ENCODE data around the gene RAD51B.
"Not testable (repeated sequence)": the region's sequence is repeated elsewhere in the genome, so short reads cannot be mapped to it uniquely, and the experiment has no call there.

Gene RAD51B

DNA sequence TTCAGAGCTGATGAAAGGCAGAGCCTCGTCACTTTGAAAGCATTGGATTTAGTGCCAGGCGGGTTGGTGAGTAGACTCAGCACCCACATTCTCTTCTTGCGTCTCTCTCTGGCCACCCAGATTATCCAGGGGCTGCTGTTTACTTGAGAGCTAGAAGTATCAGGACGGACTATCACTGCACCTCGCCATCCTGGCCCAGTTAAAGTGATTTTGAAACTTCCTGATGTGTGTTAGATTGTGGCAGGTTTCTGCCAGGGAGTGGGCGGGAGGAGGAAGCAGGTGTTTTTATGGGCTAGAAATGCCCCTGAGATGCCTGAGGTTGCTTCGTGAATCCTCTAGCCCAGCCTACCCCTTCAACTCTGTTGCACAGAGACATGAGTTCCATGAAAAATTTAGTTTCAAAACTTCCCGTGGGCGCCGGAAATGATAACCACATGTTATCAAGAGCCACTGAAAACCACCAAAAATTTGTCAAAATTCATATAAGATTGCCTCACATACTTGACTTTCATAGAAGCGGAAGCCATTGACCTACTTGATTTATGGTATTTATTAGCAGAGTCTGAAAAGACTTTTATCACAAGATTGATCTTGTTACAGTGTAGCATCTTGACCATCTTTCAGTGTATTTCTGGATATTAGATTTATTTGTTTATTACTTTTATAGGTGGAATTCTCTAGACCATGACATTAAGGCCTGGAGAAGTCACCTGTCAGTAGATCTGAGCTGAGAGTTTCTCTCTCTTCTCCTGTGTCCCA lies 466.0 kb downstream of the RAD51B start:
- peak; percentile 10 for DNase-seq

DNA sequence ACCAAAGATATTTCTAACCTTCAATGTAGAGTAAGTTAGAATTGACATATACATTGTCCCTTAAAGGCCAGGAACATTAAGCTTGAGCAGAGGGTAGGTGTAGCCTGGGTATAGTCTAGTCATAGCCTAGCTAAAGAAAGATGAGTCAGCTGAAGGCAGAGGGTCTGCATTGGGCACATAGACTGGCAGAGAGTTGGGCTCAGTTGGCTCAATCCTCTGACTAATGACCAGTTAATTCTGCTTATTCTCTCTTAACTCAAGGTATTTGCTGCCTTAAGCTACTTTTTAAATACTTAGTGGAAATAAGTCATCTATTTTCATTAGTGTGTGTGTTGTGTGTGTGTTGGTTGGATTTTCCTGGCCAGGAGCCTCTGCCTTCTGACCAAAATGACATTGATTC lies 467.1 kb downstream of the RAD51B start:
- DNase-seq: peak; percentile 51

DNA sequence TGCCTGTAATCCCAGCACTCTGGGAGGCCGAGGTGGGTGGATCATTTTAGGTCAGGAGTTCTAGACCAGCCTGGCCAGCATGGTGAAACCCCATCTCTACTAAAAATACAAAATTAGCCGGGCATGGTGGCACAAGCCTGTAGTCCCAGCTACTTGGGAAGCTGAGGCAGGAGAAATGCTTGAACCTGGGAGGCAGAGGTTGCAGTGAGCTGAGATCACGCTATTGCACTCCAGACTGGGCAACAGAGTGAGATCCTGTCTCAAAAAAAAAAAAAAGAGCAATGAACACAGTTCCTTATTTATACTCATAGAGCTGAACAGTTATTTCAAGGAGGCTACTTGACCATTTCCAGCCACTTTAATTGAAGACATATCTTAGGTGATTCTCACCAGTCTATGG lies 469.9 kb downstream of the RAD51B start:
- DNase-seq: not testable (repeated sequence)

DNA sequence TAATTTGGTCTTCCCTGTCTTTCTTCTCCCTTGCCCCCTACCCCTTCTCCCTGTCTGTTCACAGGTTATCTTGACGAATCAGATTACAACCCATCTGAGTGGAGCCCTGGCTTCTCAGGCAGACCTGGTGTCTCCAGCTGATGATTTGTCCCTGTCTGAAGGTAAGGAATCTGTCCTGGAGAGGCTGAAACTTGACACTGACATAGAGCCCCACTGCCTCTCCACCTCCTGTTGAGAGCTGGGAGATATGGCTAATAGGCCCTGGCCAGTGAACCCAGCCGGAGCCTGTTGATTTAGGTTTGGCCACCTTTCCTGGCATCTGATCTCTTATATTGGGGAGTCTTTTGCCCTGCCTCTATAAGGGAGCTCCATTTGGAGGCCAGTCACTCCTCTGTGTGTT lies 472.2 kb downstream of the RAD51B start:
- no peak for DNase-seq

DNA sequence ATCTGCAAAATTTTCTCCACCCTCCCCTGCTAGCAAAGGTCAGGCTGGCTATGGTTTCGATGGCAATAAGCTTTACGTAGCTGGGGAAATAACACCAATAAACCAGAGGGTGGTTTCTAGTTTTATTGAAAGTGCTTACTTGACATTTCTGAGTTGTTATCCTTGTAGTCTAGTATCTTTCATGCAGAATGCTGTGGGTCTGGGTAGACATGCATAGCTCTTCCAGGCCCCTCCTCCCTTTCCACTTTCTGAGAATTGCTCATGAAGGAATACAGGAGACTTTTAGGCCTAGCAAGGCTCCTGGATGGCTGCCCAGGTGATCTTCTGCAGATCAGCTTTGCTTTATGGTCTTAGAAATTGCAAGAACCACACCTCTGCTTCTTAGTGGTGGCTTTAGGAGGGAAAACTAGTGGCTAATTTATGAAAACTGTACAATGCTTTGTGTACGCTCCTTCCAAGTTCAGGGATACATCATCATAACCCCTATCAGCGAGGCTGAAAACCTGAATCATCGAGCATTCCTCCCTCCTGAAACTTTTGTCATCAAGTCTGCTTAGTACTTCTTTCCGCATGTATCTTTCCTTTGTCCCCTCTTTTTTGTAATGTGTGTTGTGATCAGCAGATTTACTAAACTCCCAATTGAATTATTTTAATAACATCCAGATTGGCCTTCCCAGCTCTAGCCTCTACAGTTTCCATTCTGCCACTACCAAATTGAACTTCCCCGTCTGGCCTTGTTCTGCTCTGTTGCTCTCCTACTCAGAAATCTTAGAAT lies 473.0 kb downstream of the RAD51B start:
- DNase-seq: no peak

DNA sequence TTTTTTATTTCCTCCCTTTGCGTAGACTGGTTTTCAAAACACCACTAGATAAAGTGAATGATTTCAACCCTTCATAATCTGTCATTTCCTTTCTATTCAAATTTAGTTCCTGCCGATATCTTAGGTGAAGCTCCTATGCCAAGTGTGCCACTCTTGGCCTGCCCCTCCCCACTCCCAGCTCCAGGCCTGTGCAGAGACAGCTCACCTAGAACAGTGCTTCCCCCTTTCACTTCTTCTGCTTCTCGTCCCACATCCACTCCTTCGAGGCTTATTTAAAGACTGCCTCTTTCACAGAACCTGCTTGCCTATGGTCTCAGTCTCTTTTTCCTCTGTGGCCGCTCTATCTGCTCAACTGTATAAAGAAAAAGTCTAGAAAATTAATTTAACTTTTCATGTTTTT lies 473.8 kb downstream of the RAD51B start:
- no peak for DNase-seq

DNA sequence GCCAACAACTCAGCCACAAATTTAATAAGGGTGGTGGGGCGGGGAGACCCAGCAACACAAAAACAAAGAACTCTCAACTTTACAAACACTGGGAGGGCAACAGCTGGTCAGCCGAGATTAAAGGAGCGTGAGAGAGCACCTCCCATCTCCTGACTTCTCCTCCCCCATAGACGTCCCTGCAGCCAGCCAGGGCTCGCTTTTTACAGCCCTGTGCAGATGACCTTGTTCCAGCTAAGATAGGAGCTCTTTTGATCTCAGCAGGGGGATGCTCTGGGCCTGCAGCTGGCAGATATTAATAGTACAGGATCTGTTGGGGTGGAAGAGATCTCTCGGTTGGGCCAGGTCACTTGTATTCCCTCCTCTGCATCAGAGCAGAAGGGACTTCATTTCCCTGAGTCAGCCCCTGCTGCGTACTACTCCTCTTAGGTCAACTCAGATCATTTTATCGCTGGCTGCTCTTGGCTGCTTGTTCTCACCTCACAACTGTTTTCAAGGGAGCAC lies 475.8 kb downstream of the RAD51B start:
- no peak for DNase-seq

DNA sequence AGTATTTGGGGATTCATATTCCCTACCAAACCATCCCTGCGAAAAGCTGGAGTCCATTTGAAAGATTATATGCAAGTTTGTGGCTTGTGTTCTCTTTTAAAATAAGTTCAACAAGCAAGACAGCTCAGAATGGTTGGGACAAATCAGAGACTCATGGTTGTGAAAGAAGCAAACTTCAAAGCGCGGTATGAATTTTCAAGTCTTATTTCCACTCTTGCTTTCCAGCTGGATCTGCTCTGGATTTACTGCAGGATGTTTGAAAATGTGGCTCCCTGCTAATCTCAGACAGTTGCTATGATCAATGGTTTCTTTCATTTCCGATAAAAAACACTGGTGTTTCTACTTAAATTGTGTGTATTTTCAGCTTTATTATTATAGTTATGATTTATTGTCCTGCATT lies 477.5 kb downstream of the RAD51B start:
- no peak for DNase-seq

DNA sequence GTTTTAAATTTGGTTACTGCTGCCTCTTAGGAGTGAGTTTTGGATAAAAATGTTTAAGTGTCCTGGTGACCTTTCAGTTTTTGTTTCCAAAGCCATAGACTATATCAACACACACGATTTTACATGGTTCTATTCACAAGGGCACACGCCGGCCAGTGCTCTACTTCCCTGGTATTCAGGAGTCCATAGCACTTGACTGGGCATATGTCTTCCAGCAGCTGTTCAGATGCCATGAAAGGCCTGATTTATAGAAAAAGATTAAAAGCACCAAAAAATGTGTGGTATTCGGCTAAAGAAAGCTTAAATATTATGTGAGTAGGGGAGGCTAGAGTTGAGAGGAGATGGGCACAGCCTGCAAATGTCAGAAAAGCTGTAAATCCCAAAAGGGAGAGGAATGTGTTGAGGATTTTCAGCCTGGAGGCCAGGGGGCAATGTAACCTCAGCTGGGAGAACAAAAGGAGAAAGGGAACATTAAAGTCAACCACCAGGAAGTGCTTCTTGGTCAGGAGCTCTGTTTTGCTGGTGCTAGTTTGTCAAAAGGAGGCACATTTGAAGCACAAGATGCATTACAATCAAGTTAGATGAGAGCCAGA lies 478.4 kb downstream of the RAD51B start:
- DNase-seq: peak; percentile 27

DNA sequence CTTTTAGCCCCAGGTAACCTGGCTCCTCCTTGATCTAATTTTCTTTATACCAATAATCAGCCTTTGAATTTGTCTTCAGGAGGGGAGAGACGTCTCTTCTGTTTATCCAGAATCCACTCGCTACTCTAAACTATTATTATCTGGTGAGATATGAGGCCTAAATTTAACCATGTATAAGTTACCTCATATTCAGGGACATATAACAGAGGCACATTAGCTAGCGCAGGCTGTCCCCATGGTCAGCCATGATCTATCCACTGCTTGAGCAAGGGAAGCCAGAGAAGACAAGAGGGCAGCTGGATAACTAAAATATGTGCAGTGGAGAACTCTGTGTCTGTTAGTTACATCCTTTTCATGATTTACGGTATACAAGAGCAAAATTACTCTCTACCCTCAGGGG lies 481.0 kb downstream of the RAD51B start:
- DNase-seq: no peak

DNA sequence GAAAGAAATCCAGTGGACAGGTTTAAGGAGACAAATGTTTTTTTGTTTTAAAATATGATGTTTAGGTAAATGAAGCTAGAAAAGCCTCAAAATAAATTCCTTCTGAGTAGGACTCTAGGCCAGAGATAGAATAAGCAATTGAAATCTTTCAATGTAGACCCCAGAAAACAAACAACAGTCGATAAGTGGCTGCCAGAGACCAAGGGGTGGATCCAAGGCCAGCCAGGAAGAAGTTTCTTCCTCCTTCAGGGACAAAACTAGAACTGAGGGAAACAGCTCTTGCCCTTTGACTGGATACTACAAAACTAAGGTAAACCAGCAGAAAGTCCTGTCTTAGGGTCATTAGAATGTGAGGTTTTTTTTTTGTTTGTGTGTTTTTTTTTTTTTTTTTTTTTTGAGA lies 481.6 kb downstream of the RAD51B start:
- DNase-seq: no peak

DNA sequence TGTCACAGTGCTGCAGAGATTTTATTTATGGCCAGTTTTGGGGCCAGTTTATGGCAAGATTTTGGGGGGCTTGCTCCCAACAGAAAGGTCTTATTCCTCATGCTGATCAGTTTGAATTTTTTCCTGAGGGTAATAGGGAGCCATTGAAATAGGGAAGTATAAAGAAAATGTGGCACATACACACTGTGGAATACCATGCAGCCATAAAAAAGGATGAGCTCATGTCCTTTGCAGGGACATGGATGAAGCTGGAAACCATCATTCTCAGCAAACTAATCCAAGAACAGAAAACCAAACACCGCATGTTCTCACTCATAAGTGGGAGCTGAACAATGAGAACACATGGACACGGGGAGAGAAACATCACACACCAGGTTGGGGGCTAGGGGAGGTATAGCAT lies 483.4 kb downstream of the RAD51B start:
- not testable (repeated sequence) for DNase-seq

DNA sequence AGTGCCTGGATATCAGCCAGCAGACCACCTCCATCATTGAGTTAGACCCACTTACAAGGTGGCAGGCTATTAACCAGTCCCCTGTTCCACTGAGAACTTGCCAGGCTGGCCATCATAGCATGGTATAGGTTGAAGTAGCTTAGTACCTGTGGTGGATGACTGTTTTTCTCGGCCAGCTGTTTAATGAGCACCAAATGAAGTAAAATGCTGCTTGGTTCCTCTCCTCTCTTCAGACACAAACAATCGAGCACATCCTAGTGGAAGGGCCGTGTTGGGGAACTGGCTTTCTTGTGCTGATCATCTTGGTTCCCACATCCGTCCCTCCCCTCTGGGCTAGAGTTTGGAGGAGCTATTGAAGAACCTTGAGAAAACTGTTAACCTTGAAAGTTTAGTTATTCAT lies 486.2 kb downstream of the RAD51B start:
- no peak for DNase-seq

DNA sequence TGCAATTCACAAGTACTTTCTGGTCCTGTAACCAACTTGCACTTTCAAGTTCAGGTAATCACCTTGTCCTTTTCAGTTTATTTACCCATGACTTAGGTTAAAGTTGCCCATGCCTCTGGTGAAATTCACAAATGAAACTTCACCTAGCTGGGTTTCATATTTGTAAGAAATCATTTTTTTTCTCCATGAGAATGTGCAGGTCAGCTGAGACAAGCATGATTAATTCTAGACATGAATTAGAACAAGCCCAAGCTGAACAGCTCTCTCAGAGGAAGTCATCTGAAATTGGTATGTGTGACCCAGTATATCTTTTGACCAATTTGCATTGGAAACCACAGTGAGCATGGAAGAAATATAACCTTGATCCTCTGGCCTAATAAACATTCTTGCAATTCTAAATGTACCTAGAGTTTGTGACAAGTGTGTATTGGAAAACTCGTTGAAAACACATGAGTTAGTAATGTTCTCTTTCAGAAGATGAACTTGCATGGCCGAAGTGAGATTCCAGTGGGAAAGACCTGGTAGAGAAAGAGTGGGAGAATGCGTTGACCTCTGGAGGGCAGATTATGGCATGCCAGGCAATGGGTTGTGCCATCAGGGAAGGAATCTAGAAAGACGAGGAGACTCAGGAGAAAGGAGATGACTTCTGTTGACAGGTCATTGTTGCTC lies 486.8 kb downstream of the RAD51B start:
- DNase-seq: no peak

DNA sequence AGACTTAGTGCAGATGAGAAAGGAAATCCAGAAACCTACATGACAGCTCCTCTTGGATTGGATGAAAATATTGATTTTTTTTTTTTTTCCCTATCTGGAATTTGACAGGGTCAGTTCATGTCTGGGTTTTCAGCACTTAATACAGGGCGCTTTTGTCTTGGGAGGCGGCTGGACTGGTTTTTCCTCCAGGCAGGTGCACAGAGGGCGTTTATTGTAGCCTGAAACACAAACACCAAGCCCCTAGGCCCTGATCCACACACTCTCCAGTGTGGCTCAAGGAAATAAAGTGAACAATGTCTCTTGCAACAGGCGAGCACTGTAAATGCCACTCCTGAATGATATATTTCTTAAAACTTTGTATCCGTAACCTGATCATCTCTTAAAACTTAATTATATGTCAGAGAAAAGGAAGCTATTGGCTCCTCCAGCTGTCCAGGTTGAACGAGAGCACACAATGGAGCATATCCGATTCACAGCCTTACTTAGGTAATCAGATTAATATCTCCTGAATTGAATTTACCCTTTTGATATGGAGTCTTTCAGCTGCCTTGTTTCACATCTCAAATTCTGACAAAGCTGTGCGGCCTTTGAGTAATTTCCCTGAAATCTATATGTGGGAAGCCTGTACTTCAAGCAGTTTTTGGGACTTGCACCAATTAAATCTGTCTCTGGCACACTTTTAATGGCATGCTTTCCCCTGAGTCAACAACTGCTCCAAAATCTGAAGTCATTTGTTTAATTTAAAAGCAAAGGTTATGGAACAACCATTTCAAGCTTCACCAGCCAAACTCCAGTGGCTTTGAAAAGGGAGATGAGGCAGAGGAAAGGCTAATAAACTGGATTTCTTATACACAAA lies 487.6 kb downstream of the RAD51B start:
- no peak for DNase-seq

DNA sequence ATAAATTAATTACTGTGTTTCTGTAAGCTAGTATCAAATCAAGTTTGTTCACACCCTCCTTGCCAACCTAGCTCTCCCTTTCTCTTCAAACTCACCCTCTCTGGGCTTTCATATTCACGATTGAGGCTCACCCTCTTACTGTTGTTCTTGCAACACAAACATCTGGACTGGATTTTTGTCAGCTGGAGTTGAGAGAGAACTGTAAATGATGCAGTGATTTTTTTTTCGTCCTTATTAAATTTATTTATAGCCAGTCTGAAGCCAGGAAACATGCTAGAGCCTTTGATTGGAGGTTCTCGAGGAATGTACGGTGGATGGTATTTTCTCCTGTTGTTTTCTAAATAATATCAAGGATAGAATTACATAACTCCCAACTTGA lies 488.2 kb downstream of the RAD51B start:
- no peak for DNase-seq

DNA sequence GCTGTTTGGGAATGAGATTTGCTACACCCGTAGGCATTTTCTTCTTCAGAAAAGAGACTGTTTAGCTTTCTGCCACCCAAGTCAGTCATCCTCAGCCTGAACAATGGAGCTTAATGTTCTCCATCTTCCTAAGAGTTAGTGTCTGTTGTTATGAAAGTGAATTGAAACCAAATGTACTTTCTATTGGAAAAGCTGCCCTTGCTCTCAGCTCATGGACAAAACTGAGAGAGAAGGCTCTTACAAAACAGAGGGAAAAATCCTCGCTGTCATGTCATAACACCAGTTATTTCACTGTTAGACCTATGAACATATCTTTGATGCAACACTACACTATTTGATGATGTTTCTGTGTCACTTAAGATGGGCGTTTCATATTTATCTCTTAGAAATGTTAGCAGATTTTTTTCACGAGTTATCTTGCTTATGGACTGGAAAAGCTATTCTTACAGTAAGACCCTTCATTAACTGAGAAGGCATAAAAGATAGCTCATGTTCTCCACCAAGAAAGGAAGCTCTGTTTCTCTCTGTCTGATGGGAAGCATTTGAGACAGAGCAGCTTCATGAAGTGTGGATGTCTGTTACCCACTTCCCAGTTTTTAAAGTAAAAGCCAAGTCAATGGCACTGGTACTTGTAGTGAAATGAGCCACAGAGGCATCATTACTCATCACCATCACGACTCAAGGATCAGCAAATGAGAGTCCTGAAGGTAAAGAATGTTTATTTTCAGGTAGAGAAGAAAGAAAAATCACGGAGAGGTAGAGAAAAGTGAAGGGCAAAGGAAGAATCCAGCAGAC lies 489.3 kb downstream of the RAD51B start:
- DNase-seq: peak; percentile 28

DNA sequence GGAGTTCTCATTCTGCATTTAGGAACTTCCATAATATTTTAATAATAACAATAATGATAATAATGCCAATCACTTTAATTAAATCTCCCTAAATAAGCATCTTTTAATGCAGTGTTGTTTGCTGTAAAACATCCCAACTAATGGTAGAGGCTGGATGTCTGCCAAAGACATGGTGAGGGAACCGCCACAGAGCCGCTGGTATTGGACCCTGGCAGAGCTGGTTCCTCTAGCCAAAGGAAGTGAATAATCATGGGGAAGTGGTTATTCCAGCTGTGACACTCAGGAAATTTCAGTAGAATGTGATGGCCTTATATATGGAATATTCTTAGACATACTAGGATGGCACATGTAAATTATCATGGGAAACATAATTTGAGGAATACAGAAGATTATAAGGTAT lies 490.0 kb downstream of the RAD51B start:
- peak; percentile 34 for DNase-seq

DNA sequence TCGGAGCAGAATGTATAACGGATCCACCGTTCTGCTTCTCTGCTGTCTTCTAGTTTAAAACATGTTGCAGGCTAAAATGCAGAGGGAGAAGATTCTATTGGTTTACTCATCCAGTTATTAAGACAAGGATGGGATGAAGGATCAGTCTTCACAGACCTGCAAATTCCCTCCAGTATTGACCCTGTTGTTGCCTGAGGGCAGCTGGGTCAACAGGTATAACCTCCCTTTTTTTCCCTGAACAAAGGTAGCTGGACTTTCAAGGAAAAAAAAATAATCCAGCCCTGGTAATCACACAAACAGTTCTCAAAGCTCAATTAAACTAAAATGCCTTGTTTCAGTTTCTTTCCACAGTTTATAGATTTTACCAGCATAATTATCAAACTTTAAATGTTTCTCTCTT lies 492.7 kb downstream of the RAD51B start:
- no peak for DNase-seq

DNA sequence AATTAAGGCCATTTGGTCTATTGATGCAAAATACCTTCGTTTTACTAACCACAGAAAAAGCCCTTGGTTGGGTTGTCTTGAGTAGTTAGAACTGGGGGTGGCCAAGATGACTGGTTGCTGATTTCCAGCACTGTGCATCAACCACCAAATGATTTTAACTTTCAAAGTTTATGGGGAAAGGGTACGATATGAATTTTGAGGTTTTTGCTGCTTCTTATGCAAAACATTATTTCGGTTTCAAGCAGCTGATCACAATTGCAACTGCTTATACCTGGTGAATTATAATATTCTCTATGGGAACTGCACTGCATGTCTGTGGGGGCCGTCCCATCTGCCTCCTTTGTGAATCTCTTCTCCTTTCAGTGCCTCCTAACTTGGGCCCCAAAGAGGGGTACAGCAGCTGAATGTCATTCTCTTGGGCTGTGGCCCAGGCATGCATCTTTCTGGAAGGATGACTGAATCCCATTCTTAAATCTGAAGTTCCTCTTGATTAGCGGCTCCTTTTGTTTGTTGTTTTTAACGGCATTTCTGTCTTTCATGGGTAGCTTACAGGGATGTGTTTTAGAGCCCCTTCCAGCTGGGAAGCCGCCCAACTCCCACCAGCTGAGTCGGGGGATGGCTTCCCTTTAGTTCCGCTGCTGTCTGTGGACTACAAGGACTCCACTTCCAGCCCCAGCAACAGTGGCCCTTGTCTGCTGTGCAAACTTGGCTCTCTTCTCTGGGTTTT lies 493.5 kb downstream of the RAD51B start:
- no peak for DNase-seq

DNA sequence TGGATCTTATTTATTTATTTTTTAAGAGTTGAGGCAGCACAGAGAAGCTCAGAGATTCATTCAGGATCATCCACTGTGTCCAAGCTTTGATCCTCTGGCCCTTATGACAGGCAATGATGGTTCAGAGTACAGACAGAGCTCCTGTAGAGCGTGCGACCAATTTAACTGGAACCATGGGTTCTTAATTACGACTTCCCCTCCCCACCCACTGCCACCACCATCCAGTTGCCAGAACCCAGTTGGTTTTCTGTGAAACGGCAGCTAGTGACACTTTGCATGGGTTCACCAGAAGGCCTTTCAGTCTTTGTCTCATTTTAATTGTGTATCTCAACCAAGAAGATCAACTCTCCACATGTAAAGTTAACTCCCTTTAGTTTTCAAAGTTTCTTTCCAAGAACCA lies 495.1 kb downstream of the RAD51B start:
- DNase-seq: no peak
